Measurements from ENCODE around the gene TMEM219. TPM values are rescaled to one million over a fixed set of nuclear protein-coding genes. Genes with fewer than 3 reads are reported as not detected.

Gene TMEM219
- total RNA-seq, 1 donor from 2014 or later: 85.9 TPM

- Mint-ChIP-seq H3K4me3 (peak overlapping the region; percentile 95), H3K4me1 (peaks cover 29% of the 10 kb centered on the region), H3K36me3 (peaks cover 35% of the 10 kb centered on the region), H3K9me3 (peaks cover 4% of the 10 kb centered on the region), H3K27ac (peak overlapping the region; percentile 9), H3K27me3 (ENCODE audit: low read depth) (no peaks in the 10 kb centered on the region)
- DNase-seq (ENCODE audit: low spot score in 2 of 2, unreplicated experiment in 2 of 2): no peak
- TF ChIP-seq CTCF (IDR thresholded peaks at IDR 0.05; ENCODE audit: unreplicated experiment): no peak
Observed at GRCh38 chr16:29975134-29975538, 13.3 kb downstream of the TMEM219 start.

GRCh38 chr16:29975811-29976511, 14.1 kb downstream of the TMEM219 start:
- H3K36me3 Mint-ChIP-seq: peaks cover 39% of the 10 kb centered on the region
- DNase-seq (ENCODE audit: low spot score in 2 of 2, unreplicated experiment in 2 of 2): no peak
- H3K4me3 Mint-ChIP-seq: peak overlapping the region; percentile 95
- H3K27me3 Mint-ChIP-seq (ENCODE audit: low read depth): no peaks in the 10 kb centered on the region
- TF ChIP-seq CTCF (IDR thresholded peaks at IDR 0.05; ENCODE audit: unreplicated experiment): no peak
- peaks cover 29% of the 10 kb centered on the region for H3K4me1 Mint-ChIP-seq
- peaks cover 4% of the 10 kb centered on the region for H3K9me3 Mint-ChIP-seq
- peak overlapping the region; percentile 9 for H3K27ac Mint-ChIP-seq

GRCh38 chr16:29977063-29977825, 15.4 kb downstream of the TMEM219 start:
- peak overlapping the region; percentile 61 for H3K27ac Mint-ChIP-seq
- H3K4me3 Mint-ChIP-seq: no peak overlapping the region
- H3K9me3 Mint-ChIP-seq: peaks cover 4% of the 10 kb centered on the region

GRCh38 chr16:29978081-29978480, 16.2 kb downstream of the TMEM219 start:
- H3K27ac Mint-ChIP-seq: no peak overlapping the region
- H3K4me1 Mint-ChIP-seq: peaks cover 29% of the 10 kb centered on the region
- H3K9me3 Mint-ChIP-seq: peaks cover 3% of the 10 kb centered on the region
- H3K4me3 Mint-ChIP-seq: no peak overlapping the region
- no peaks in the 10 kb centered on the region for H3K27me3 Mint-ChIP-seq (ENCODE audit: low read depth)
- no peak for DNase-seq (ENCODE audit: low spot score in 2 of 2, unreplicated experiment in 2 of 2)
- TF ChIP-seq CTCF (IDR thresholded peaks at IDR 0.05; ENCODE audit: unreplicated experiment): no peak
- H3K36me3 Mint-ChIP-seq: peaks cover 34% of the 10 kb centered on the region

More at GRCh38 chr16:29977063-29977825, 15.4 kb downstream of the TMEM219 start:
- no peak for DNase-seq (ENCODE audit: low spot score in 2 of 2, unreplicated experiment in 2 of 2)
- TF ChIP-seq CTCF (IDR thresholded peaks at IDR 0.05; ENCODE audit: unreplicated experiment): no peak
- Mint-ChIP-seq H3K27me3 (ENCODE audit: low read depth) (no peaks in the 10 kb centered on the region), H3K36me3 (peaks cover 33% of the 10 kb centered on the region), H3K4me1 (peaks cover 29% of the 10 kb centered on the region)

GRCh38 chr16:29978564-29979270, 16.8 kb downstream of the TMEM219 start:
- no peaks in the 10 kb centered on the region for H3K27me3 Mint-ChIP-seq (ENCODE audit: low read depth)
- no peaks in the 10 kb centered on the region for H3K9me3 Mint-ChIP-seq
- H3K4me1 Mint-ChIP-seq: peaks cover 29% of the 10 kb centered on the region
- H3K4me3 Mint-ChIP-seq: no peak overlapping the region
- TF ChIP-seq CTCF (IDR thresholded peaks at IDR 0.05; ENCODE audit: unreplicated experiment): no peak
- H3K36me3 Mint-ChIP-seq: peaks cover 33% of the 10 kb centered on the region
- no peak overlapping the region for H3K27ac Mint-ChIP-seq
- no peak for DNase-seq (ENCODE audit: low spot score in 2 of 2, unreplicated experiment in 2 of 2)
